Activated CD4-positive, alpha-beta T cell treated with anti-CD3 and anti-CD28 coated beads for 24 hours (primary cell): ENCODE data around the gene DNAH2.
A peak's percentile ranks its signal among the peaks of the same experiment; 100 is the strongest.

ENCODE experiments used
- DNase-seq, 2 donors: peaks; one replicate each; pipeline ENCODE4 v3.0.0-alpha.2; 2020; ENCODE audit warnings: low read depth in 2 of 2

The DNAH2 gene

GRCh38 chr17:7818746-7819645 is 101.5 kb downstream of the DNAH2 start:
- no peak for DNase-seq

DNA sequence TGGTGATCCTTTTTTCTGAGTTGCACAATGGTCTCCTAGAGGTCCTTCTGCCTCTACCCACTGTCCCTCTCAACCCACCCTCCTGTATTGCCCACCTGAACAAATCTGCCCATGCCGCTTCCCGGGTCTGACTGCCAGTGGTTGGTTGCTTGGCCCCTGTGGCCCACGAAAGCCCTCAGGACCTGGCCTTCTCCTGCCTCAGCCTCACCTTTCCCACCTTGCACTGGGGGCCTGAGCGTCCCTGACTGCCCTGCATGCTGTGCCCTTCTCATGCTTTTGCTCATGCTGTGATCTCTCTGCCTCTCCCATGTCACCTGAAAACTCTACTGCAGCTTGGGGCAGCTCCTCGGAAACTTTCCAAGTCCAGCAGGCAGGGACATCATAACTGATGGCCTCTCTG is 102.7 kb downstream of the DNAH2 start:
- DNase-seq, result no peak

GRCh38 chr17:7822126-7822525 is 104.6 kb downstream of the DNAH2 start:
- no peak for DNase-seq

DNA sequence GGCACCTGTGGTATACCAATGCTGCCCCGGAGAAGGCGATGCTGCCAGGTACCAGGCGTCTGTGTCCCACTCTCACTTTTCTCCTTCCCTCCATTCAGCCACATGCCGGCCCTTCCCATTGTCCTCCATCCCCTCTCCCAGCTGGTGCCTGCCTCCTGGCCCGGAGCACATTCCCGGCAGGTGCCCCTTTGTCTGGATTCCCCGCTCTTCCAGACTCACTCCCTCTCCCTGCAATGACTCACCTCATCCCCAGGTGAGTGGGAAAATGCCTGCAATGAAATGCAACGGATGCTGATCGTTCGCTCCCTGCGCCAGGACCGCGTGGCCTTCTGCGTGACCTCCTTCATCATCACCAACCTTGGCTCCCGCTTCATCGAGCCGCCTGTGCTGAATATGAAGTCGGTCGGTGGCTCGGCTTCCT is 106.0 kb downstream of the DNAH2 start:
- no peak for DNase-seq

GRCh38 chr17:7824021-7824924 is 106.7 kb downstream of the DNAH2 start:
- DNase-seq, result no peak

- no peak for DNase-seq
These were observed 107.9 kb downstream of the DNAH2 start for GRCh38 chr17:7825206-7825990.

- no peak for DNase-seq
These were observed 113.1 kb downstream of the DNAH2 start for GRCh38 chr17:7830616-7831015.

DNA sequence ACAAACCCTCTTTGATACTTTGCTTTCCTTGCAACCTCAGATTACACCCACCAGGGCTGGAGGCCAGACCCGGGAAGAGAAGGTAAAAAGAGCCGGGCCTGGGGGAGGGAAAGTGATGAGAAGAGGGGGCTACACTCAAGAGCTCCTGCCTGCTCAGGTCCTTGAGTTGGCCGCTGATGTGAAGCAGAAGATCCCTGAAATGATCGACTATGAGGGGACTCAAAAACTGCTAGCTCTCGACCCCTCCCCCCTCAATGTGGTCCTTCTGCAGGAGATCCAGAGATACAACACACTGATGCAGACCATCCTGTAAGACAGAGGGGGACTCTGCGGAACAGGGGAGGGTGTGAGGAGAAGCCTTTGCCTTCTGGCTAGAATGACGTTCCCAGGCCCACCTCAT is 113.7 kb downstream of the DNAH2 start:
- no peak for DNase-seq

DNA sequence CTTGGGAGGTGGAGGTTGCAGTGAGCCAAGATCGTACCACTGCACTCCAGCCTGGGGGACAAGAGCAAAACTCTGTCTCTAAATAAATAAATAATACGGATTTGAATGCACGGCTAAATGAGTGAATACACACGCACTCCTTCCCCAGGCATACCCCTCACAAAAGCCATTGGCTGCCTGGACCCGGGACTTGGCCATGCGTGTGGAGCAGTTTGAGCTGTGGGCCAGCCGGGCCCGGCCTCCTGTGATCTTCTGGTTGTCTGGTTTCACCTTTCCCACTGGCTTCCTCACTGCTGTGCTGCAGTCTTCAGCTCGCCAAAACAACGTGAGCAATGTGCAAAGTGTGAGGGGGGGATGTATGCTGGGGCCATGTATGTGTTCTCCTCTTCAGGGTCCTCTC is 114.9 kb downstream of the DNAH2 start:
- no peak for DNase-seq

- DNase-seq, result no peak
These were observed 115.7 kb downstream of the DNAH2 start for GRCh38 chr17:7833011-7833794.

DNA sequence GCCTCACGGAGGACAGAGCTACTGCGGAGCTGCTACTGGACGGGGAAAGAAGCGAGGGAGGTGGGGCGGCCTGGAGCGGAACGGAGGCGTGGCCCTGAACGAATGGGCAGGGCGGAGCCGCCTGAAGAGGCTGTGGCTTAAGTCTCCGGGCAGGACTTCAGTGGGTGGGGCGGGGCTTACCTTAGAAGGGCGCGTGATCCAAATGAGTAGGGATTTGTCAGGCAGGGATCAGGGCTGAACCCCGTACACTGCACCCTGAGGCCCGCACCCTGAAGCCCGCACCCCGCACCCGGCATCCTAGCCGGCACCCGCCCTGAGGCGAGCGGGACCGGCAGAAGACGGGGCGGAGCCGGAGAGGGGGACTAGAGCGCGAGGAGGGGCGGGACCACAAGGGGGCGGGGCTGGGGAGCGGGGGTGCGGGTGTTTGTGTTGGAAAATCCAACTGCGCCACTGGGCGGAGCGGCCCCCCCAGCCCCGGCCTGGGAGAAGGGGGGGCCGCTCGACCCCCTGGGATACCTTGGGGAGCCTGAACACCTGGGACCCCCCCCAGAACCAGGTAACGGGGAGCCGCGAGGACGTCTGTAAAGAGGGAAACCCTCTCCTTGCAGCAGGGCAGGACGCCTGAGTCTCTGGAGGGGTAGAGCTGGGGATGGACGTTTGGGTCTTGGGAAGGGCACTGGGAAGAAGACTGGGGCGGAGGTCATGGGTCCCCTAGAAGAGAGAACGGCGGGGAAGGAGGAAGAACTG is 116.4 kb downstream of the DNAH2 start, which contains the start of gene KDM6B:
TSS of gene KDM6B (plus strand) at position 423 of the 747 bp plus-strand sequence. CDS start 11,338 bp downstream, outside the sequence.
- peak; percentile 80 to 83 for DNase-seq

- no peak for DNase-seq
These were observed 117.0 kb downstream of the DNAH2 start for GRCh38 chr17:7834542-7834956.

DNA sequence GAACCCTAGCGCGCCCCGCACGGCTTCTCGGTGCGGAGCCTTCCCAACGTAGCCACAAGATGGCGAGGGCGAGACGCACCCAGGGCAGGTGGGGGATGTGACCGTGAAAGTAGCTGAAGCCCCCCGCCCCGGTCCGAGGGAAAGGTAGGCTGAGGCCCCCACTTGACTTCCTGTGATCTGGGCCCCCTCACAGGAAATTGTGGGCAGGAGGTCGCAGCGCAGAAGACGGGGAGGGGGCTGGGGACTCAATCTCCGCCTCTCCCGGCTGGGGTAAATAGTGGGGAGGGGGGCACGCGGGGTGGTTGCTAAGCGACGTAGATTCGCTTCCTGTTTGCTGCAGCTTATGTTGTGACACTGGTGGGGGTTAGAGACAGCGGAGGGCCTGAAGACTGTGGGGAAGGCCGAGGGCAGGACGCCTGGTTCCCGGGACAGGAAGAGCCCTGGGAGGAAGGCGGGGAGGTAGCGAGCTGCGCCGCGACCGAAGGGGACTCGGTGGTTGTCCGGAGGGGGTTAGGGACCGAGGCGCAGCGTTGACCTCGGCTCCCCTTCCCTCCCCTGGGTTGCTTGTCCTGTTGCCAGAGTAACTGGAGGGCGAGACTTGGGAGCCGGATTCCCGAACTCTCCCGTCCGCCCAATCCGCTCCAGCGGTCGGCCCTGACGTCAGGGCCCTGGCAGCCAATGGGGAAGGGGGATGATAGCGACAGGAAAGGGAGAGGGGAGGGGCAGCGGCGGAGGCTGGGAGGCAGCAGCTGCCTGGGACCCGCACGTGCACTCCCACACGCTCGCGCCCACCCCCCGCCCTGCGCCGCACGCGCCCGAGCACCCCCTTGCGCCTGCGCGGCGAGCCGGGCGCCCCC is 117.6 kb downstream of the DNAH2 start:
- DNase-seq, result peak; percentile 78 to 89

DNA sequence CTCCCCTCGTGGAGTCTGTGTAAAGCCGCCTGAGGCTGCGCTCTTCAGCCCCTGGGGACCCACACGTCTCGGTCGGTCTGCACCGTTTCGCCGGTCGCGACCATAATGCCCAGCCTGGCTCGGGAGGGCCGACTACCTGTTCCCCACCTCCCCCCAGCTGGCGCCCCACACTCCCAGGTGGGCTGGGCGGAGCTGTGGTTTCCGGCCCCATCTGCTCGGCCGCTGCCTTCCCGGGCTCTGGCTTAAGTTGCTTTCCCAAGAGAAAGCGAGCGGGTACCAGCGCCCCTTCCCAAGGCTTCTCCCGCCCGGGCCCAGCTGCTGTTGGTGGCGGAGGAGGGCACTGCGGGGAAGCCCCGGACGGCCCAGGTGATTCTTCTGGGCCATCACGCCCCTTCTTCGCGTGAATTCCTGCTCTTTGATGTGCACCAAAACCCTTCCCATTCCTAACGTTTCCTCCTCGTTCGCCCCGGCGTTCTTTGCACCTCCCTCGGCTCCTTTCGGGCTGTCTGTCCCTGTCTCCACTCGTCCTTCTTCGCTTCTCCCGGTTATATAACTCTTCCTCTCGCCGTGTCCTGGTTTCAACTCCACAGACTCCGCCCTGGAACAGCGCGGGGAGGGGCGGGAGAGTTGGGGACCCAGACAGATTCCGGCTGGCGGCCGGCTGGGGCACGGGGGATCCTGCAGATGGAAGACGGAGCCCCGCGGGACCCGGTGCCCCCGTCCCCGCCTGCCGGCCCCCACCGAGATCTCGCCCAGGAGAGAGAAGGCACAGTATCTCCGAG is 118.5 kb downstream of the DNAH2 start:
- no peak for DNase-seq

DNA sequence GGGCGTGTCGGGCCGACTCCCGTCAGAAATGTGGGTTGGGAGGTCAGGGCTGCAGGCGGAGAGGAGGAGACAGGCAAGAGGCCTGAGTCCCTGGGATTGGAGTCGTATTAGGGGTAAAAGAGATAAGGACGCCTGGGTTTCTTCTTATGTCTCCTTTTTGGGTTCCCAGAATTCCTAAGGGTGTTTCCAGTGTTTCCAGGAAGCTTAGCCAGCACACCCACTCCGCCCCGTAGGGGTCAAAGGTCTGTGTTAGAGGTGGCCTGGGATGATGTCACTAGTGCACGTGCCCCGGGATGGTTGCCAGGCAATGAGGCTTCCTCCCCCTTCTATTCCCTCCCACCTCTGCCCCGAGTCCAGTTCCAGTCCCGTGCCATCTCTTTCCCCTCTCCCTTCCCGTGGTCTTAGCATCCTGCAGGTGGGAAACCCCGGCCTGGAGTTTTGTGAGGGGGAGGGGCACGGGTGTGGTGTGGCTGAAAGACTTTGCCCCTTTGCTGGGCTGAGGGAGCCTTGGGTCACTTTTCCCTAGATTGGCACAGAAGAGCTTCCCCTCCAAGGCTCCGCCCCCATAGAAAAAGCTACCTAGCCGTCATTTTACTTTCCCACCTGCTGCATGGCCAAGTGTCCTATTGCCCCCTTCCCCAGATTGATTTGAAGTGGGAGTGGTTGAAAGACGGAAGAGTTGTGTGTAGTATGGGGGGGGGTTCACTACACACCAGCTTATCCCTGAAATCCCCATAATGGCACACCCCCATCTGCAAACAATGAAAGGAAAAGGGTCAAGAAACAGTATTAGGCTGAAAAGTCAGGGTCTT is 119.3 kb downstream of the DNAH2 start:
- peak; percentile 39 to 52 for DNase-seq

GRCh38 chr17:7837408-7838088 is 120.0 kb downstream of the DNAH2 start:
- DNase-seq, result no peak
